Measurements from ENCODE around the gene TRAPPC2L.

TRAPPC2L gene

GRCh38 chr16:88856828-88857727, at the start of gene TRAPPC2L, which contains the start of gene GALNS:
Gene TRAPPC2L (plus strand): TSS chr16:88857127. CDS start chr16:88857151, 24 bp downstream.
Gene GALNS (minus strand): TSS chr16:88856947. CDS start chr16:88856877, 70 bp downstream.
- peak; percentile 98 for DNase-seq

DNA sequence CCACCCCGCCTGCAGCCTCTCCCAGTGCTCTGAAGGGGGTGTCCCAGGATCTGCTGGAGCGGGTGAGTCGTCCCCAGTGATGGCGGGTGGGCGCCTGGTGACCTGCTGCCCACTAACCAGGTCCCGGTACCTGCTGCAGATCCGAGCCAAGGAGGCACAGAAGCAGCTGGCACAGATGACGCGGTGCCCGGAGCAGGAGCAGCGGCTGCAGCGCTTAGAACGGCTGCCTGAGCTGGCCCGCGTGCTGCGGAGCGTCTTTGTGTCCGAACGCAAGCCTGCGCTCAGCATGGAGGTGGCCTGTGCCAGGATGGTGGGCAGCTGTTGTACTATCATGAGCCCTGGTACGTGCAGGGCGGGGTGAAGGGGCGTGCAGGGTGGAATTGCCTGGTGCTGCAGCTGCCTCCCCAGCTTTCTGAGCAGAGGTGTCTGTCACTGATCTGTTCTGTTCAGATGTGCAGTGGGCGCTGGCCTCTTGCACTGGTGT, 49.7 kb upstream of the TRAPPC2L start:
- no peak for DNase-seq

- DNase-seq, result no peak
Observed at GRCh38 chr16:88807626-88808453, 49.1 kb upstream of the TRAPPC2L start.

- no peak for DNase-seq
Observed at GRCh38 chr16:88809068-88809675, 47.8 kb upstream of the TRAPPC2L start.

DNA sequence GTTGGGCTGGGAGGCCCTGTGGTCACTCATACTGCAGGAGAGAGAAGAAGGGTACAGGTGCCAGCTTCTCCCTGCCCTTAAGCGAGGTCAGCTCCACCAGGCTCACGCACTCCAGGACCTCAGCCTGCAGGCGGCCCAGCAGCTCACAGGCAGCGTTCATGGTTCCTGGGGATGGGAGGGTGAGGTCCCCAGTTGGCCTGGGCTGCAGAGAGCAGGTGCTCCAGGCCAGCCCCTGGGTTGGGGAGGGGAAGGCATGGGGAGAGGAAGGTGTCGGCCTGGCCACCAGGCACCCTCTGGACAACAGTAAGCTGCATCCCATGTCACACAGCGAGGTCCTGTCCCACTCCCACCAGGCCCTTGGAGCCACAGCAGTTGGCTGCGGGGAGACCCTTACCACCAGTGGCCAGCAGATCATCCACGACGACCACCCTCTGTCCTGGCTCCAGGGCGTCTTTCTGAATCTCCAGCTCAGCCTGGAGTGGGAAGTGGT, 47.2 kb upstream of the TRAPPC2L start:
- no peak for DNase-seq

DNA sequence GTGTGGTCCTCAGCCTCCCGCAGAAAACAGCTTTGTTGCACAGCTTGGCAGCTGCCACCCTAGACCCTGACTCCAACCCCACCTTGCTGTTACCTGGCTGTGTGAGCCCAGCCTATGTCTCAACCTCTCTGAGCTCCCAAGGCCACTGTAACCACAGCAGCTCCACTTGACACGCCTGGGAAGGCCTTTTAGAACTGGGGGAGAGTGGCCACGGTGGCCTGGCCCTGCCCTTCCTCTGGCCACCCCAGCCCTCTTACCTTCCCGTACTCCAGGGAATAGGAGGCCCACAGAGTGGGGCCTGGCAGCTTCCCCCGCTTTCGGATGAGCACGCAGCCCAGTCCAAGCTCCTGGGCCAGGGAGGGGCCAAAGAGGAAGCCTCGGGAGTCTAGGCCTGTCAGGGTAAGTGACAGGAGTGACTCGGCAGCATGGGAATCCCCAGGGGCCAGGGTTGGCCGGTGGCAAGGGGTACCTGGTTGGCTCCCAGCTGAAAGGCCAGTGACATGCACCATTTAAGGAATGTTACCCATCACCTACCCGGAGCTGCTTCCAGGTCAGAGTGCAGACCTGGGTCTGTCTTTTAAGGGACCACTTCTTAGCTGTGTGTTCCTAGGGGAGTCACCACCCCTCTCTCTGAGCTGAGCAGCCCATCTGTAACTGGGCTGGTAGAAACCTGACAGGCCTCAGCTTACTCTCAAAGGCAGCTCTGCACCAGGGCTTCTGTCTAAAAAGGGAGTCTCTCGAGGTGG, 46.6 kb upstream of the TRAPPC2L start:
- DNase-seq, result peak; percentile 68

- peak; percentile 76 for DNase-seq
Observed at GRCh38 chr16:88810912-88811768, 45.8 kb upstream of the TRAPPC2L start.

DNA sequence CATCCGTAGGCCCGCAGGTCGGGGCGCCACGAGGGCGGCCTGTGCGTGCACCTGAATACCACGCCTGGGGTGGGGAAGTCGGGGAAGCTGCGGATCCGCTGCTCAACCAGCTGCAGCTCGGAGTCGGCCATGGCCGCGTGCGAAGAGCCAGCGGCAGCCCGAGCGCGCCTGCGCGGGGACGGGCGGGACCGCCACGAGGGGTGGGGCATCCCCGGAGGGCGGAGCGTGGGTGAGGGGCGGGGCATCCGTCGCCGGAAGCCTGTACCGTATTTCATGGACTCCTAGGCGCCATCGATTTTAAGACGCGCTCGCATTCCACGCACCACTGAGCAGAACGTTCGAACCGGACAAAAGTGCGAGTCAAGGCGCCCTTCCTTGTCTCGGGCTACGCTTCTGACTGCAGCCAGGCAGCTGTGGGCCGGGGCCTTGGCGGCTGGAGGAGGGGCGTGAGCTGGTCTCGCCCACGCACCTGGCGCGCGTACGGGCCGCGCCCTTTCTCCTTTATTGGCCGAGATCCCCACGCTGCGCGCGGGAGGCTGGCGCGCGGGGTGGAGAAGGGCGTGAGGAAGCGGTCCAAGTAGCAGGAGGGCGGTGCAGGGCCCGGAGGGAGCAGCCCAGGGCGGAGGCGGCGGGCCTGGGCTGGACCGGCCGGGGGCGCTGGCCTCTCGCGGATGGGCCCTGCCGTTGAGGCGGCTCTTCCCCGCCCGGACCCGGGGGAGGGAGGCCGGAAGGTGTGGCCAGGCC, 45.0 kb upstream of the TRAPPC2L start, which contains the start of gene APRT:
Gene APRT (minus strand): TSS at position 160 of the 744 bp plus-strand sequence. CDS start 29 bp downstream, at position 131.
- peak; percentile 93 for DNase-seq

DNA sequence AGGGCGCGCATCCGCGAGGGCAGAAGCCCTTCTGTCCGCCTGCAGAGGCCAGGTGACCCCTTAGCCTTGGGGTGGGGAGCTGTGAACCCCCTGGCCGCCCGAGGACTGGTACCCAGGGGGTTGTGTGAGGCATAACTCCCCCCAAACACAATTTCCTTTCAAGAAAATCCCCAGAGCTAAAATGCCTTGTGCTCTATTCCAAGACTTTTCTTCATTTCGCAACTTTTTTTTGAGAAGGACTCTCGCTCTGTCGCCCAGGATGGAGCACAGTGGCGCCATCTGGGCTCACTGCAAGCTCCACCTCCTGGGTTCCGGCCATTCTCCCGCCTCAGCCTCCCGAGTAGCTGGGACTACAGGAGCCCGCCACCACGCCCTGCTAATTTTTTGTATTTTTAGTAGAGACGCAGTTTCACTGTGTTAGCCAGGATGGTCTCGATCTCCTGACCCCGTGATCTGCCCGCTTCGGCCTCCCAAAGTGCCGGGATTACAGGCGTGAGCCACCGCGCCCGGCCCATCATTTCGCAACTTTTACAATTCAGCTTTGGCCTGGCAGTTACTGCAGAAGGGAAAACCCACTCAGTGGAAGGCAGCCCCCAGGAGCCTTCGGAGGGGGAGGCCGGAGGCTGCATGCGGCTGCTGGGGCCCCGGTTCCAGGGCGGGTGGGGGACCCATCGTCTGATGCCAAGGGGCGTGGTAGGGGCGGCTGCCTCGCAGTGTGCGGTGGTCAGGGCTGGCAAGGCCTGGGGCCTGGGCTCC, 44.2 kb upstream of the TRAPPC2L start:
- peak; percentile 59 for DNase-seq

- no peak for DNase-seq
Observed at GRCh38 chr16:88813269-88814143, 43.4 kb upstream of the TRAPPC2L start.

GRCh38 chr16:88814144-88814502, 42.8 kb upstream of the TRAPPC2L start:
- DNase-seq, result no peak

- DNase-seq, result no peak
Observed at GRCh38 chr16:88815227-88815626, 41.7 kb upstream of the TRAPPC2L start.

- DNase-seq, result no peak
Observed at GRCh38 chr16:88815901-88816589, 40.9 kb upstream of the TRAPPC2L start.

GRCh38 chr16:88816736-88817535, 40.0 kb upstream of the TRAPPC2L start:
- no peak for DNase-seq

- no peak for DNase-seq
Observed at GRCh38 chr16:88817785-88818574, 38.9 kb upstream of the TRAPPC2L start.

- DNase-seq, result no peak
Observed at GRCh38 chr16:88818575-88818874, 38.4 kb upstream of the TRAPPC2L start.

Data from inflammatory macrophage treated with lipopolysaccharide for 4 hours (primary cell).